ENCODE results near the gene PIGP.

- TF ChIP-seq CTCF (IDR thresholded peaks at IDR 0.05) (no peak), POLR2A (IDR thresholded peaks at IDR 0.05; ENCODE audit: low read depth) (no peak), EP300 (IDR thresholded peaks at IDR 0.05) (no peak), POLR2AphosphoS5 (IDR thresholded peaks at IDR 0.05) (no peak)
Observed at GRCh38 chr21:37117204-37117603, 44.3 kb upstream of the PIGP start.
